DOHH2 (cell line): ENCODE results near the gene DUSP3.

Source experiments
- CTCF ChIP-seq: fragments of 200-600 bp; sonication (generic); IDR thresholded peaks from one replicate; pipeline ENCODE4 v1.5.1; 2014; ENCODE audit warnings: antibody characterized with exemption, mild to moderate bottlenecking, low read depth, low read length; ENCODE audit not compliant: poor library complexity, severe bottlenecking
- EZH2phosphoT487 ChIP-seq: fragments of 200-600 bp; sonication (generic); IDR thresholded peaks from 2 replicates; pipeline ENCODE4 v1.6.1; 2017; ENCODE audit warnings: borderline replicate concordance, mild to moderate bottlenecking, antibody characterized with exemption, low read length, moderate library complexity, mixed read lengths

GRCh38 chr17:43768943-43769342 is 9.8 kb downstream of the DUSP3 start:
- TF ChIP-seq CTCF (no peak), EZH2phosphoT487 (no peak)
